Bronchial epithelial cell (primary cell): Measurements from ENCODE around the gene MYCN. TPM values are rescaled to one million over a fixed set of nuclear protein-coding genes. Genes with fewer than 3 reads are reported as not detected.

ENCODE experiments used
- DNase-seq: peaks from one replicate; pipeline ENCODE4 v3.0.0-alpha.2; 2010; ENCODE audit warnings: low read depth
- FAIRE-seq: peaks from 2 replicates; lab custom pipeline; 2011; peaks lifted over from hg19 to GRCh38; lab: Jason Lieb, UNC
- H3K27me3 ChIP-seq: 2 replicates; pipeline ENCODE4 v1.5.1; 2011; ENCODE audit warnings: low read length; ENCODE audit not compliant: control insufficient read depth, insufficient read depth
- H3K36me3 ChIP-seq: 2 replicates; pipeline ENCODE4 v1.5.1; 2011; ENCODE audit warnings: low read length; ENCODE audit not compliant: control insufficient read depth, insufficient read depth
- H3K4me3 ChIP-seq: 2 replicates; pipeline ENCODE4 v1.5.1; 2011; ENCODE audit warnings: mild to moderate bottlenecking, low read depth, low read length, control low read depth
- total RNA-seq: library from RNA; depleted of rRNA; stranded (reverse); fragments of >200 nt; gene quantifications from 2 replicates; pipeline ENCODE4 v1.2.1, GENCODE V29; 2014
- TF ChIP-seq, protein P1 (sequence below): IDR thresholded peaks from 2 replicates; pipeline ENCODE4 v1.5.1; 2011; ENCODE audit warnings: mild to moderate bottlenecking, moderate library complexity, low read length, control low read depth, inconsistent platforms; ENCODE audit not compliant: insufficient read depth, severe bottlenecking

Gene MYCN
- total RNA-seq, 1 donor from 2014 or later = not detected

DNA sequence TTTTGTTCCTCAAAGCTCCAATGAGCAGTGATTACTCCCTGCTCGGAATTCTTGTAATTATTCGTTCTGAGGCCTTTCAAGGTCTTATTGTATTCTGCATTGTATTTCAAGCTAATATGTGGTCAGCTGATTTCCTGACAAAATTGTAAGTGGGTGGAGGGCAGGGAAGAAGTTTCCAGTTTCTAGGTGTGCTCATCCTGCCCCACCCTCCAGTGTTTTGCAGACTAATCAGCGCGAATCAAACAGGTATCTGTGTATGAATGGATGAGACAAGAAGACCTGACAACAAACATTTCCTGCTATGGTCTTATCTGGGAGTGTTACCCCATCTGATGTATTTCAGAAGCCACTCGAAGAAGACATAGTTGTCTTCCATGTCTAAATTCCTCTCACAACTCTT, 35.3 kb downstream of the MYCN start:
- no peak overlapping the region for H3K4me3 ChIP-seq
- FAIRE-seq (no peak), DNase-seq (no peak)
- no peaks in the 10 kb centered on the region for H3K27me3 ChIP-seq
- TF ChIP-seq, protein P1, sequence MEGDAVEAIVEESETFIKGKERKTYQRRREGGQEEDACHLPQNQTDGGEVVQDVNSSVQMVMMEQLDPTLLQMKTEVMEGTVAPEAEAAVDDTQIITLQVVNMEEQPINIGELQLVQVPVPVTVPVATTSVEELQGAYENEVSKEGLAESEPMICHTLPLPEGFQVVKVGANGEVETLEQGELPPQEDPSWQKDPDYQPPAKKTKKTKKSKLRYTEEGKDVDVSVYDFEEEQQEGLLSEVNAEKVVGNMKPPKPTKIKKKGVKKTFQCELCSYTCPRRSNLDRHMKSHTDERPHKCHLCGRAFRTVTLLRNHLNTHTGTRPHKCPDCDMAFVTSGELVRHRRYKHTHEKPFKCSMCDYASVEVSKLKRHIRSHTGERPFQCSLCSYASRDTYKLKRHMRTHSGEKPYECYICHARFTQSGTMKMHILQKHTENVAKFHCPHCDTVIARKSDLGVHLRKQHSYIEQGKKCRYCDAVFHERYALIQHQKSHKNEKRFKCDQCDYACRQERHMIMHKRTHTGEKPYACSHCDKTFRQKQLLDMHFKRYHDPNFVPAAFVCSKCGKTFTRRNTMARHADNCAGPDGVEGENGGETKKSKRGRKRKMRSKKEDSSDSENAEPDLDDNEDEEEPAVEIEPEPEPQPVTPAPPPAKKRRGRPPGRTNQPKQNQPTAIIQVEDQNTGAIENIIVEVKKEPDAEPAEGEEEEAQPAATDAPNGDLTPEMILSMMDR = no peak
- H3K36me3 ChIP-seq = no peaks in the 10 kb centered on the region

DNA sequence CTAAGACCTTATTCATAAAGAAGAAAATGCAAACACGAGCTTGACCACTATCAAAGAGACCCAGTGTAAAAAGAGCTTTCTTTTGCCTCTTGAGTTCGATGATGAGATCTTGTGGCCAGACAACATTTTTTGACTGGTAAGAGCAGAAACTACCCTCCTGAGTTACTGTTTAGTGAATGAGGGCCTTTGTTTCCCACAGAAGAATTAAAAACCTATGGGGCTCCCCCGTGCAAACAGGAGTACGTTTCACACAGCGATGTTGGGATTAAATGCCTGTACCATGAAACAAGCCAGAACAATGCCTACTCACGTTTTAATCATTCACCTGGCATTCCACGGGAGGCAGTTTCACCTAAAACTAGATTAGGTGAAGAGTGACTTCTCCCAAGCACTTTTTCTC, 36.0 kb downstream of the MYCN start:
- H3K4me3 ChIP-seq = no peak overlapping the region
- no peaks in the 10 kb centered on the region for H3K27me3 ChIP-seq
- no peaks in the 10 kb centered on the region for H3K36me3 ChIP-seq
- DNase-seq (peak; percentile 42), FAIRE-seq (no peak)
- TF ChIP-seq, protein P1 = no peak

DNA sequence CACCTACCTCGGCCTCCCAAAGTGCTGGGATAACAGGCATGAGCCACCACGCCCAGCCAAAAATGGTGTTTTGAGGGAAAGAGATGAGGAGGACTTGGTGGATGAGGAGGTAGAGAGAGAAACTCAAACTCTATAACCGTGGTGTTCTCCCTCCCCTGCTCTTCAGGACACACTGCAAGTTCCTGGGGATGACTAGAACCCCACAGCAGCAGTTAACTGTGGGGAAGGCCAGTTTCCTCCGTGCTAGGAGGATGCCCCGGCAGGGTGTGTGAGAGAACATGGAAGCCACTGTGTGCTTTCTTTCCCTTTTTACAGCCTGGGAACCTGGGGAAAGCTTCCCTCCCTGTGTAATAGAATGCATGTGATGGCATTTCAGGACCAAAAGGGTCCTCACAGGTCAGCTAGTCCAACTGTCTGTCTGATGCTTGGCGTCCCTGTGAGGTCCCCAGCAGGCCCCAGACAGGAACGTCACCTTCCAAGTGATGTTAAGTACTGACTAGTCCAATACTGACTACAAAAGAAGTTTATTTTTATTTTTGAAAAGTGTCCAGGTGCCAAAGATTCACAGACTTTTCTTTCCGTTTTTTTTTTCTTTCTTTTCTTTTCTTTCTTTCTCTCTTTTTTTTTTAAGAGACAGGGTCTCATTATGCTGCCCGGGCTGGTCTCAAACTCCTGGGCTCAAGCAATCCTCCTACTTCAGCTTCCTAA, 38.9 kb downstream of the MYCN start:
- no peaks in the 10 kb centered on the region for H3K27me3 ChIP-seq
- H3K4me3 ChIP-seq = no peak overlapping the region
- DNase-seq (no peak), FAIRE-seq (no peak)
- TF ChIP-seq, protein P1 = no peak
- H3K36me3 ChIP-seq = no peaks in the 10 kb centered on the region

DNA sequence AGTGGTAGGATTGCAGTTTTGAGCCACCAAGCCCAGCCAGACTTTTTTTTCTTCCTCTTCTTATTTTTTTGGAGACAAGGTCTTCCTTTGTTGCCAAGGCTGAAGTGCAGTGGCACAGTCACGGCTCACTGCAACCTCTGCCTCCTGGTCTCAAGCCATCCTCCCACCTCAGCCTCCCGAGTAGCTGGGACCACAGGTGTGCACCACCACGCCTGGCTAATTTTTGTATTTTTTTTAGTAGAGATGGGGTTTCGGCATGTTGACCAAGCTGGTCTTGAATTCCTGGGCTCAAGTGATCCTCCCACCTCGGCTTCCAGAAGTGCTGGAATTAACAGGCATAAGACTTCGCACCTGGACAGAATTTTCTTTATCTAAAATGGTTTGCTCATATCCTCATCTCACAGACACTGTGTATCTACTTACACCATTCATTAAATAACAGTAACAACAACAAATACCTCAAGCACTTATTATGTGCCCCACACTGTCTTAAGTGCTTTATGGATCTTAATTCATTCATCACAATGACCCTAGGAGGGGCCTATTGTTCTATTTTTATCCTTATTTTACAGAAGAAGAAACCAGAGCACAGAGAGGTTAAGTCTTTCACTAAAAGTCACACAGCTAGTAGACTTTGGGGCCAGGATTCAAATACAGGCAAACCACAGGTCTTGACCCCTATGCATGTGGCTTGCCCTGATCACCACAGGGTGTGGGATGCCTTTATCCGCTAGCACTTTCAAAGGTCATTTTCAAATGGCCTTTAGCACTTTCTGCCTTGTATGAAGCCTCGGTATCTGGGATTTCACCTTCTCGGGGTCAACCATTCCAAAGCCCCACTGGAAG, 39.6 kb downstream of the MYCN start:
- TF ChIP-seq, protein P1 = no peak
- DNase-seq (no peak), FAIRE-seq (no peak)
- Histone ChIP-seq H3K36me3 (no peaks in the 10 kb centered on the region), H3K4me3 (no peak overlapping the region), H3K27me3 (no peaks in the 10 kb centered on the region)

DNA sequence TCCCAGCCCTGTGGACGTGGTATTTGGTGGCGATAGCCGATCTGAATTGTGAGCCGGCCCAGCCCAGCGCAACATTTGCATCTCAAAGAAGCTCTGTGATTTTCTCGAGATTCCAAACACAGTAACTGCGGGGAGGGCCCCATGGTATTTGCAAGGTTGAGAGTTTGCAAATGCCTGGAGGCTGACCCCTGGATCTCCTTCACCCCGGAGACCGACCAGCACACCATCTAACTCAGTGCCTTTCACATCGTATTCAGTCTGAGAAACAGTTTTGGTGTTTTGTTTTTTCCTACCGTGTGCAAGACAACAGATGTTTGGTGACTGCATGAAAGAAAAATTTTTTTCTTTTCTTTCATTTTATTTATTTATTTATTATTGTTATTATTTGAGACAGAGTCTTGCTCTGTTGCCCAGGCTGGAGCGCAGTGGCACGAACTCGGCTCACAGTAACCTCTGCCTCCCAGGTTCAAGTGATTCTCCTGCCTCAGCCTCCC, 40.3 kb downstream of the MYCN start:
- Histone ChIP-seq H3K27me3 (no peaks in the 10 kb centered on the region), H3K4me3 (no peak overlapping the region), H3K36me3 (no peaks in the 10 kb centered on the region)
- TF ChIP-seq, protein P1 = no peak
- no peak for FAIRE-seq
- DNase-seq = no peak
